ENCODE measurements around the gene KRT32.

KRT32 gene

DNA sequence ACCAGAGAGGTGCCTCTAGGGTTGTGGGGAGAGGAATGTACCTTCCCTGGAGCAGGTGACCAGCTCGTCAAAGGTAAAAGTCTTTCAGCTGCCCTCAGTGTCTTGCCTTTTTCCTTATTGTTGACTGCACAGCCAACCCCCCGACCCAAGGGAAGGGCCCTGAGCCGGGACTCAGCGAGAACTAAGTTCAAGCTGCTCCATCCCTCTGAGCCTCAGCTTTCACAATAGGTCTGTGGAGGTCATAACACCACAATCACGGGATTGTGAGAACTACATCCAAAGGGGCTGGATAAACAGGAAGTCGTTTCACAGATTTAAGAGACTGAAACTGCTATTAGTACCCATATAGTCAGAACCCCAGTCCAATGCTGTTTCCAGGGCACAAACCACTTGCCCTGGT, 25.2 kb upstream of the KRT32 start:
- no peak for DNase-seq

DNA sequence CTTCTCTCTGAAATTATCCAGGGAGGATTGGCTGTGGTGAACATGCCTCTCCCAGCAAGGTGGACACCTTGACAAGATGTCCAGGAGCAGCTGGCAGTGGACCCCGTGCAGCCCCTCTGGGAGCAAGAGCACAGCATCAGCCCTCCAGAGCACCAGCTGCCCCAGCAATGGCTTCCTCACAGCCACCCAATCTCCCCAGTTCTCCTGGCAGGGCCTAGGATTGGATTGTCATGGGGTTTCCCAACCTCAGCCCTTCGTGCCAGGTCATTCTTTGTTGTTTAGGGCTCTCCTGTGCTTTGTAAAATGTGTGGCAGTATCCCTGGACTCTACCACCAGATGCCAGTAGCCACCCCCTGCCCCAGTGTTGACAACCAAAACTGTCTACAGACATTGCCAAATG, 24.3 kb upstream of the KRT32 start:
- no peak for DNase-seq

DNA sequence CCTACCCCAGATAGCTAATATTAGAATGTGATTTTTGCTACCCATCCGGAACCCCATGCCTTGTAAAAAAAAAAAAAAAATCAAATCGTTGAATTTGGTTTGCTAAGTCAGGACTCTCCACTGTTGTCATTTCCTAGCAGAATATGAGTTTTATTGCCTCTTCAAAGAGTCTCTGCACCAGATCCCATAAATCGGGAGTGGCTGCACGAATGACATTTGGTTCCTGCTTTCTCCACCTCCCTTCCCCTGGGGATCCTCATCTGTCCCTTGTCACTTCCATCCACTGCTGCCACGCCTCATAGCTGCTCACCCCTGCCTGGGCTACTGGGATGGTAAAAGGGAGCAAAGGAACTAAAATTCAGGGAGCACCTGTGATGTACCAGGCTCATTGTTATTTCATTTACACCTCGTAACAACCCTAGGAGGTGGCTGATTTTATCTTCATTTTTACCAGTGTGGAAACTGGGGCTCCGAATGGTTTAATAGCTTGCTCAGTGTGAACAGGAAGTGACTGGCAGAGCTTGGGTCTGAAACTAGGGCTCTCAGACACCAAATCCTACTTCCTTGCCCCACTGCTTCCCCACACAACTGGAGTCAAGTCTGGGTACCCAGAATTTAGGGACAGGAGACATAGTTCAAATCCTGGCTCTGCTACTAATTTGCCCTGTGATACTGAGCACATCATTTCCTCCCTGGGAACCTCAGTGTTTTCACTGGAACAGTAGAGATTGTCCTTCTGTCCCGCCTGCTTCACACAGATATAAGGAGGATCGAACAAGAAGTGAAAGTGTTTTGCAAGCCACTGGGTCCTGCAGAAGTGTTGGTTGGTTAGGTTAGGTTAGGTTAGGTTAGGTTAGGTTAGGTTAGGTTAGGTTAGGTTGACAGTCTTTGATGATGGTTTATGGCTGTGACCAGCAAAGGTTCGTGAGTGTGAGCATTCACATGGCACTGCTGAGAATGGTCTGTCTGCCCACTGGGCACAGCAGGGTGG, 23.1 kb upstream of the KRT32 start:
- no peak for DNase-seq

DNA sequence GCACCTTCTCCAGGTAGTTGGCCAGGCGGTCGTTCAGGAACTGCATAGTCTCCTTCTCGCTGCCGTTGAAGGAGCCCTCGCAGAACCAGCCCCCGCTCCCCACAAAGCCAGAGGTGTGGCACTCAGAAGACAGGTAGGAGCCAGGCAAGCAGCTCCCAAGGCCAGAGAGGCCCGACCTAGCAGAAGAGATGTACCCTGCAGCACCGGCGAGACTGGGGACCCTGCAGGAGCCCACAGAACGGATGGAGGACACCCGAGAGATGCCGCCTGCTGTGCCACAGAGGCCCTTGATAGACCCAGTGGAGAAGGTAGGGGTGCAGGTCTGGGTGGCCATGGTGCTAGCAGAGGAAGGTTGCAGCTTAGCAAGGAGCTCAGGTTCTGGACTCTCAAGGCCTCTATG, 22.3 kb upstream of the KRT32 start, which contains the start of gene KRT36:
TSS of gene KRT36 (minus strand) at position 380 of the 400 bp plus-strand sequence. CDS start at position 334, 46 bp downstream.
- no peak for DNase-seq

DNA sequence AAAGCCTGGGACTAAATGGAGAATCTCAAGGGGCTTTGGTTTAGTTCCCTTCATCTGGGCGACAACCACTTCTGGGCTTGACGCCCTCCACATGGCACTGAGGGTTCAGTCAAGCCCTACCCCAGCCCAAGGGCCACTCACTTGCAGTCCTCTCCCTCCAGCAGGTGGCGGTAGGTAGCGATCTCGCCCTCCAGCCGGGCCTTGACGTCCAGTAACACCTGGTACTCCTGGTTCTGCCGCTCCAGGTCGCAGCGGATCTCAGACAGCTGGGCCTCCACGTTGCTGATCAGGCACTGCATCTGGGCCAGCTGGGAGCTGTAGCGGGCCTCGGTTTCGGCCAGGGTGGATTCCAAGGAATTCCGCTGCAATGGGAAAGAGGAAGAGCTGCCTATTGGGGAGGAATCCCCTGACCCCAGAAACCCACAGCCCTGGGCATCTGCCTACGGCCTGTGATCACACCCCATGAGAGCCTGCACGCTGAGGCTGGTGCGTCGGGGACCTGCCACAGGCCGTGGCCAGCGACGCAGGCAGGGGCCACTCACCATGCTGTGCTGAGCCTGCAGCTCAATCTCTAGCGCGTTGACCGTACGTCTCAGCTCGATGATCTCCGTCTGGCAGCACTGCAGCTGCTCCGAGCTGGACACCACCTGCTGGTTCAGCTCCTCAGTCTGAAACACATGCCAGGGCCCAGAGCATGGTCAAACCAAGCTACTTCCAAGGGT, 19.8 kb upstream of the KRT32 start:
- DNase-seq: peak; percentile 14

DNA sequence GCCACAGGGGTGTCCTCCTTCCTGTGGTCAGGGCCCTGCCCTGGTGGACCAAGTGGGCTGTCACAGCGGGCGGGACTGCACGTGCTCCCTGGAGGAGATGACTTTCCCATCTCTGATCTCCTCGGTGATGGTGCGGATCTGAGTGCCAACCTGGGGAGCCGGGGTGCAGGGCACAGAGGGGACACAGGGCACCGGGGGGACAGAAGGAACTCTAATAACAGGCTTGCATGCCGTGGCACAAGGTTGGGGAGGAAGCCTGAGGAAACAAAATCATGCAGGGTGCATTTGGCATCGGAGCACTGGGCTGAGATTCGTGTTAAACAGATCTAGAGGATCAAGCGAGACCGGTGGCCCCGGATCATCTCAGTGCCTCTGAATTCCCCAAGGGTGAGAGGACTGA, 19.1 kb upstream of the KRT32 start:
- DNase-seq: no peak

DNA sequence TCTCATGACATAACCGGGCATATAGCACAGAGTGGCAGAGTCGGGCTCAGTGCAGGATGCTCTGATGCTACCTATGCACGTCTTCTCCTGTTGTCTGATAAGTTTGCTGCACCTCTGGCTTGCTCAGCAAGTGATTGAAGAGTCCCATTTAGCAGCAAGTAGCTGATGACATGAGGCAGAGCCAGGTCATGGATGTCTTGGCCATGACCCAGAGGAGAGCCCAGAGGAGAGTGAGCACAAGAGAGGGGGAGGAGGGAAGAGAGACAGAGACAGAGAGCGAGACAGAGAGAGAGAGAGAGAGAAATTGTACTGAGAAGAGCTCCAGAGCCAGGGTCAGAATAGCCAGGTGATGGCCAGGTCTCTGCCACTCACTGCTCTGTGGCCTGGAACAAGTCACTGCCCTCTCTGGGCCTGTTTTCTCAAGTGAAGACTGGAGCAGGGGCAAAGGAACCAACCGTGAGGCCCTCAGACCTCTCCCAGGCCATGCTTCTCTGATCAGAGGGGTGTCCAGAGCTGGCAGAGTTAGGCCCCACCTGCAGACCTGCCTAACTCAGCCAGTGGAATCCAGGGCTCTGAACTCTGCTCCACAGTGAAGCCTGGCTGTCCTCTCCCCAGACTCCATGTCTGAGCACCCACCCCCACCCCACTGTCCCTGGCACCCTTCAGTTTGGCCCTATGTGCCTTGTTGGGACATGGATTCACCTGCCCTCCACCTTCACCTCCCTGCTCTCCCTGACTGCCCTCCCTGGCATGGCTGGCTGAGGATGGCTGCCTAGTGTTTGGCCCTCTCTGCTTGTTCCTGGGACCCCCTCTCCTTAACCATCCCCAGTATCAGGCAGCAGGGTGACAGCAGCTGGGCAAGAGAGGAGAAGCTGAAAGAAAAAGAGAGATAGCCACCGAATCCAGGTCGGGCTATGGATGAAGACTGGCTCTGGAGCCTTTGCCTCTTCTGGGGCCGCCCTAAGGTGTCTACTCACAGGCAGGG, 18.0 kb upstream of the KRT32 start:
- no peak for DNase-seq

DNA sequence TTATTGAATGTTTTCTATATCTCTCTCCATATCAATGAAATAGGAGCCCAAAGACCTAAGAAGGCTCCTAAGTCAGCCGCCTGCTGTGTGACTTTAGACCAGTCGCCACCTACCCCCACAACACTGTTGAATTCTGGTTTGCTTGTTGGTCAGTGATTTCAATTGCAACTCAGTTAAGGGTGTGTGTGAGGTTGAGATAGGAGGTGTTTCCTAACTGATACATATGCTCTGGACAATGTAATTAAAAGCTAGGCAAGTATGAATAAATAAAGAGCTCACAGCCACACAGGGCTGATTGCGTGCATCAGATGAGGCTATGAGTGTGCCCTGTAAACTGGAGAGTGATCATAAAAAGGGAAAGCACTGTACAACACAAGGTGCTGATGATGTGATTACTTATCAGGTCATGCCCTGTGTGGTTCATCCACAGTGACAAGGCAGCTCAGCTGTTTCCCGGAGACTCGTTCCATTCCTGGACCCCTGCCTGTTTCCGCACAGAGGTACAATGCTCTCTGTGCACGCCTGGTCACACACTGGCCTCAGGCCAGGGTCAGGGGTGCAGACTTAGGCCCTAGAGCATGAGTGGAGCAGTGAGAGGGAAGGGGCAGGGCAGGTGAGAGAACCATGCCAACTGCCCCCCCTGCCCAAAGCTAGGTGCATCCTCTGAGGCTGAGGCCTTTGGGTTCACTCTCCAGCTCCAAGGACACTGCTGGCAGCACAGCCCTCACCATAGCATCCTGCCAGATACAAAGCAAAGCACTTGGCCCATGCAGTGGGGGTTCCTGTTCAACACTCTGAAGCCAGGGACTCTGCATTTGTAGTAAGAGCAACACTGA, 17.0 kb upstream of the KRT32 start:
- no peak for DNase-seq

DNA sequence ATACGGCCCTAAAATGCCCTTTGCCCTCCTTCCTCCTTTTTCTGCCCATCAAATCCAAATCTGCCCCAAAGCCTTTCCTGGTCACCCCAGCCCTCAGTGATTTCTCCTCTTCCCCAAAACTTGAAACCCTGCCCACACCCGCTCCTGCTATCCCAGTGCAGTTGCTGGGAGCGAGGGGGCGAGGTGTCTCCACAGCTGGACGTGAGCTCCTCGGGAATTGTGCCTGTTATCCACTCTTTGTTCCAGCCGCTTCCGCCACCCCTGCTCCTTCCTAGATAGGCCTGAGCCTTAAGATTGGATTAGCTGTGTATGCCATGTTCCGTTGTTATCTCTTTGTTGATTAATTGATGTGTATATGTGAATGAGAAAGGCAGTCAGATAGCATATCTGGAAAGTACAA, 16.3 kb upstream of the KRT32 start:
- DNase-seq: no peak

DNA sequence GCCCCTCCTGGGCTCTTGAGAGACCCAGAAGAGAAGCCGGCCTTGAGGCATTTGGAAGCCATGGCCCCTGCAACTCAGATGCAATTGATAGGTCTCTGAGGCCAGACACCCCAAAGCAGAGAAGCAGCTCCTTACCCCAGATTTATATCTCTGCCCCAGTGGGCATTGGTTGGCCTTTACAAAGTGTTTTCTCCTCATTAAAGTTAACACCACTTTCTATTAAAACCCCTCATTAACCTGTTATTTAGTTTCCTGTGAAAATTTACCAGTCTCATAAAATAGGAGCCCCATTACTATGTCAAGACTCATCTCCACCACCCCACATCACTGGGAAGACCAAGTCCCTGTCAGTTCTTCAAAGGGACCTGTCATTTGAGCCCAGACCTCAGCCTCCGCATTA, 13.8 kb upstream of the KRT32 start, which contains the start of gene KRT35:
TSS of gene KRT35 (minus strand) at position 116 of the 400 bp plus-strand sequence. CDS start at position 62, 54 bp downstream.
- DNase-seq: no peak

DNA sequence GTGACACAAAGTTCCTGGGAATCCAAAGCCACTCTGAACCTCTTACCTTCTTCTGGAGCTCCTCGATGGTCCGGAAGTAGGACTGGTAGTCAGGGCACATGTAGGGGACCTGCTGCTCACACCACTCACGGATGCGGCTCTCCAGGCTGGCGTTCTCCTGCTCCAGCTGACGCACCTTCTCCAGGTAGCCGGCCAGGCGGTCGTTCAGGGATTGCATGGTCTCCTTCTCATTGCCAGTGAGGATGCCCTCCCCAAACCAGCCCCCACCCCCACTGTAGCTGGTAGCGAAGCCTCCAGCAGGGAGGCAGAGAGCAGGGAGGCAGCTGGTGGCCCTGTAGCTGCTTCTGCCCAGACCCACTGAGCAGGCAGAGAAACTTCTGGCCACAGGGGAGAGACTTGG, 13.4 kb upstream of the KRT32 start:
- no peak for DNase-seq

DNA sequence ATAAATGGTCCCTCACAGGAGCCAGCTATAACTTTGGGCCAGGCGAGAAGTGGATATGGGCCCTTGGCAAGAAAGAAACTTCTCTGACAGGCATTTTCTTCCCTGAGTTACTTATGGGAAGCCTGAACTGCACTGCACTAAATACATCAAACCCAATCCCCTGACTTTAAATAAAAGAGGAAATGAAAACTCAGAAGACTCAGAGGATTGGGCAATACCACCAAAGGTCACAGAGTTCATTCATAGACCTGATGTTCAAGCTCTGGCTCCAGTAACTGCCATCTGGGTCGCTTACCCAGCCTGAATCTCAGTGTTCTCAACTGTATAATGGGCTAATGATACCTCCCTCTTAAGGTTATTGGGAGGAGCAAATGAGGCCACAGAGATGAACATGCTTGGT, 12.9 kb upstream of the KRT32 start:
- no peak for DNase-seq

DNA sequence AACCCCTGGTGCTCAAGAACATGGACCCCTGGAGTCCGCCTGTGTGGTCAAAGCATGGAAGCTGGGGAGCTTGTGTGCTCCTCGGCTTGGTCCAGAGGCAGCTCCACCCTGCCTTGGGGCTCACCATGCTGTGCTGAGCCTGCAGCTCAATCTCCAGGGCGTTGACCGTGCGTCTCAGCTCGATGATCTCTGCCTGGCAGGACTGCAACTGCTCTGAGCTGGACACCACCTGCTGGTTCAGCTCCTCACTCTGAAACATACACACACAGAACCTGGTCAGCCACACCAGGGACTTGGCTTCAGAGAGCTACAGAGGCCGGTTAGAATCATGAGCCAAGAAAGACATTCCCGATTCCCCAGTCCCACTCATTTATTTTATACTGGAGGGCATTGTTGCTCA, 11.1 kb upstream of the KRT32 start:
- no peak for DNase-seq

DNA sequence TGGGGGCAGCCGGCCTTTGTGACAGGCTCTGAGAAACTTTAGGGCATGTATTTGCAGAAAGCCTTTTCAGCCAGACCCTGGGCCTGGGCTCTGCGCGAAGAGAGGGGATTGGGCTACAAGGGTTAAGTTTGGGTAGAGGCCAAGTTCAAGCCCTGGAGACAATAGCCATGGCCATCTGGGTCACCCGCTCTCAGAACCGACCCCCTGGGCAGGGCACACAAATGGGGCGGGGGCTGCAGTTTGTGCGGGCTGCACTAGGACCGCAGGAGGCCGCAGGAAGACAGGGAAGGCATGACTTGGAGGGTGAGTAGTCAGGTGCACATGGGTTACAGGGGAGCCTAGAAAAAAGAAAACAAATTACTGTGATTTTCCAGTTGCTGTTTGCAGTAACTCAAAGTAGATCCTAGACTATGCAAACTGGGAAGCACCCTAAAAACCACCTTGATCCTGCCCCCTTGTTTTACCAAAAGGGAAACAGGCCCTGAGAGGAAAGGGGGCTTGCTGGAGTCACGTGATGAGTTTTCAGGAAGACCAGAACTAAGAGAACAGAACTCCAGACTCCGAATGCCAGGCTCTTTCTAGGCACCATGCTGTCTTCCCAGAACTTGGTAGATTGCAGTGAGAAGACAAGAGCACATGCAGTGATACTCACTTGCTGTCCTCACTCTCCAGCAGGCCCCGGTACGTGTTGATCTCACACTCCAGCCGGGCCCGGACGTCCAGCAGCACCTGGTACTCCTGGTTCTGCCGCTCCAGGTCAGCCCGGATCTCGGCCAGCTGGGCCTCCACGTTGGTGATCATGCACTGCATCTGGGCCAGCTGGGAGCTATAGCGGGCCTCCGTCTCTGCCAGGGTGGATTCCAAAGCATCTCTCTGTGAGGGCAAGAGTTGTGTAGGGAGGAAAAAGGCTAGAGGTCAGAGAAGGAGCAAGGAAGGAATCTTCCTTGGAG, 10.0 kb upstream of the KRT32 start:
- DNase-seq: no peak

DNA sequence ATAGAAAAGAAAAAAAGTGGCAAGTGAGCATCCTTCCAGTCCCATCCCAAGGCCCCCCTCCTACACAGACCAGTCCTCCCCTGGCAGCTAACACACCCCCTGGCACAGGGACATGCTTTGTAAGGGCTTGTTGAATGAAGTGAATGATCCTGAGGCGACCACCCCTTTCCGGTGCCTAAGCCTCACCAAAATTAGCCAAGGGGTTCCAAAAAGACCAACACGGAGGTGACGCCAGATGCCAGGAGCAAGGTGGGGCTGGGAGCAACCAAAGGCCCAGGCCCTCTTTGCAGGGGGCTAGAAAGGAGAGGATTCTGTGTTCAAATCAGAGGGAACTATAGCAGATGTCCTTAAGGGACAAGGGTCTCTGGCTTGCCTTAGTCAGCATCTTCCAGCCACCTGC, 8.2 kb upstream of the KRT32 start:
- DNase-seq: no peak

DNA sequence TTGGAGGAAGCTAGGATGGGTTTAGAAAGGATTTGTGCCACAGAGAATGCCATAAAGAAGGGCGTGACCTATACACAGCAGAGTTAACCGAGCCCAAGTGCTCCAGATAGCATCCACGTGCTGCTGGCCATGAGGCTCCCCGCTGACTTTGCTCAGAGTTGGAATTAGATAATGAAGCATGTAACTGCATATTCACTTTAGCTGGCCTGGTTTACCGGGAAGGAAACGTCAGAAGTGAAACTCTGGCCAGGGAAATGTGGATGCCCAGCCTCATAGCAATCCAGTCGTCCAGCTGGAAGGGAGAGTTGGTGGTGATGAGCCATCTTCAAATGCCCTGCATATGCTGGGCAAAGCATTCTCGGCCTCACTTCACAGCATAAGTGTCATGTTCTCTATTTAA, 7.7 kb upstream of the KRT32 start:
- no peak for DNase-seq

DNA sequence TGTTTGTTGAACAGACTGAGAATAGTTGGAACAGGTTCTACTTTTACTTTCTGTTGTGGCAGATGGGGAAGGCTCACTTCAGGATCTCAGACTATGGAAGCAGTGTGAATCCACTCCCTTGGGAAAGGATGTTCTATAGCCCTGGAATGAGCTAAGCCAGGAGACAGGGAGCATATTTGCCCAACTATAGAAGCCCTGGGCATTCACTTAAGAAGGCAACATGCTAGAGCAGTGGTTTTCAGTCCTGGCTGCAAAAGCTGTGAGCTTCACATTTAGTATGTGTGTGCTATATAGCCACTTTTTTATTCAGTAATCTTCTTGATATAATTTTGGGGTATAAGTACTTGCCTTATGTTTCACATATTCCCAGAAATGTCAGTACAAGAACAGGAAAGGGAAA, 1.2 kb upstream of the KRT32 start:
- DNase-seq: no peak

DNA sequence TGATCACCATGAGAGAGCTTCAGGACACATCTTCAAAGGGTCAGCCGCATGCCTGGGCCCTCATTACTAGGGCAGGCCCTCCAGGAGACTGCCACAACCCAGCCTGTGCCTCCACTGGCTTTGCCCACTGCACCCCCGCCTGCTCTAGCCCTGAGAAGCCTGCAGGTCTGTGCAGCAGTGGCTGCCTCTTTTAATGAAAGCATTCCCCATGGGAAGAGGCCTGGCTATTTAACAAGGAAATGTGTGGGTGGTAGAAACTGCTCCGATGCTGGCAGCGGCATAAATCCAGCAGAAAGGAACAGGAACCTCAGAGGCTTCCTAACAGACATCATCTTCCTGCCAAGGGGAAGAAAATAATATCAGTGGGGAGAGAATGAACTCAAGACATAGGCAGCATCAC, 375 bp upstream of the KRT32 start:
- no peak for DNase-seq

DNA sequence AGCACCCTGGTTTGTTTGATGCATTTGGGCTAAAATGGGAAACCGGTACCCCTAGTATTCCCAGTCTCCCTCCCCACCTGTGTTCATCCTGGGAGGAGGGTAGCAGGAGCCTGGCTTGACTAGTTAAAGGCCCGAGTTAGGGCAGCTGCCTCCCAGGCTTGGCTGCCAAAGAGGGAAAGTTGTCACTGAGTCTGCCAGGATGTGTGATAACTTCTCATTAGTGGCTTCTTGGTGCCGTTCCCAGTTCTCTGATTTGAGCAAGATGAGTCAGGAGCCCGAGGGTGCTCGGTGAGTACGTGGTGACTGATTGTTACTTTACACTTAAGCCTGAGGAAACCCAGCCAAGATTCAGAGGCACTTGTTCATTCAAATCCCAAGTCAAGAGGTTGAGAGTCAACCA, 2.5 kb downstream of the KRT32 start:
- no peak for DNase-seq

DNA sequence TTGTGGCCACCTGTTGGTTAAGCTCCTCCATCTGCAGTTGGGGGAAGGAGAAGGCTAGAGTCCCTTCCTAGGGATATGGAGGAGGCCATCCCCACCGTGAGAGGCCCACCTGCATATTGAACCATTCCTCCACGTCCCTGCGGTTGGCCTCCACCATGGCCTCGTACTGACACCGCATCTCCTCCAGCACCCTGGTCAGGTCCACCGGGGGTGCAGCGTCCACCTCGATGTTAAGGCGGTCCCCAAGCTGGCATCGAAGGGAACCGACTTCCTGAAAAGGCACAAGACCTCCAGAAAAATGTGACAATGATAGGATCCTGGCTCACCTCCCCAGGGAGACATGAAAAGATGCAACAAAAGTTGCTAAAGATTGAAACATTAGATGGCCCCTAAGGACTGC, 3.0 kb downstream of the KRT32 start:
- DNase-seq: no peak

DNA sequence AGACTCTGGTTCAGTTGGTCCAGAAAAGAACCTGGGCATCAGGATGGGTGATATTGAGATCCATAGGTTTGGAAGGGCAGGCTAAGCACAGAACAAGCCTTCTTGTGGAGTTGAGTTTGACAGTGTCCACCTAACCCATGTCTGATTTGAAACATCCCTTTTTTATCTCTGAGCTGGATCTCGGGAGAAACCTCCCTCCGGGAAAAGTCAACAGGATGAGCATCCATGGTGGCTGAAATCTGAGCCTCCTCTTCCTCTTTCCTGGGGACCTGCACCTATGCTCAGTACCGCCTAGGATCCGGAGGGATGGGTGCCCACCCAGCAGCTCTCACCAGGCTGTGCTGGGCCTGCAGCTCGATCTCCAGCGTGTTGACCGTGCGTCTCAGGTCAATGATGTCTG, 3.4 kb downstream of the KRT32 start:
- no peak for DNase-seq
